H9 (cell line): ENCODE data around the gene ROBO1. TPM values are rescaled to one million over a fixed set of nuclear protein-coding genes. Genes with fewer than 3 reads are reported as not detected.

Experiments
- DNase-seq: peaks from one replicate; pipeline ENCODE4 v3.0.0-alpha.2; 2017
- H2AFZ ChIP-seq: one replicate; pipeline ENCODE4 v1.6.1; 2013; ENCODE audit warnings: mild to moderate bottlenecking, low read length, control low read depth, moderate library complexity
- H2AK5ac ChIP-seq: 2 replicates; pipeline ENCODE4 v1.6.1; 2013; ENCODE audit warnings: low read length, control low read depth, mixed read lengths; ENCODE audit not compliant: insufficient read length
- H2BK120ac ChIP-seq: one replicate; pipeline ENCODE4 v1.6.1; 2013; ENCODE audit warnings: low read depth, mild to moderate bottlenecking, low read length, control low read depth, inconsistent platforms; ENCODE audit not compliant: poor library complexity, severe bottlenecking
- H2BK12ac ChIP-seq: 2 replicates; pipeline ENCODE4 v1.6.1; 2013; ENCODE audit warnings: low read length, control low read depth, mixed read lengths, low read depth; ENCODE audit not compliant: insufficient read length
- H2BK15ac ChIP-seq: 2 replicates; pipeline ENCODE4 v1.6.1; 2013; ENCODE audit warnings: low read depth, low read length, control low read depth
- H2BK20ac ChIP-seq: one replicate; pipeline ENCODE4 v1.6.1; 2013; ENCODE audit warnings: low read depth, mild to moderate bottlenecking, low read length, control low read depth, inconsistent platforms; ENCODE audit not compliant: poor library complexity, severe bottlenecking
- H2BK5ac ChIP-seq: 2 replicates; pipeline ENCODE4 v1.6.1; 2013; ENCODE audit warnings: low read length, control low read depth, mixed read lengths; ENCODE audit not compliant: insufficient read length
- H3K14ac ChIP-seq: 2 replicates; pipeline ENCODE4 v1.6.1; 2013; ENCODE audit warnings: low read length, control low read depth; ENCODE audit not compliant: insufficient read depth
- H3K18ac ChIP-seq: 2 replicates; pipeline ENCODE4 v1.6.1; 2013; ENCODE audit warnings: low read depth, mild to moderate bottlenecking, mixed read lengths, low read length, control low read depth; ENCODE audit not compliant: insufficient read length
- H3K23ac ChIP-seq: 2 replicates; pipeline ENCODE4 v1.6.1; 2013; ENCODE audit warnings: low read length, control low read depth, mixed read lengths, low read depth; ENCODE audit not compliant: insufficient read length
- H3K23me2 ChIP-seq: 2 replicates; pipeline ENCODE4 v1.6.1; 2013; ENCODE audit warnings: low read depth, mild to moderate bottlenecking, mixed read lengths, low read length, control low read depth; ENCODE audit not compliant: insufficient read length, poor library complexity, severe bottlenecking
- H3K27ac ChIP-seq: 2 replicates; pipeline ENCODE4 v1.5.1; 2013; ENCODE audit warnings: low read length, control low read depth, mixed read lengths, low read depth; ENCODE audit not compliant: insufficient read length
- H3K27me3 ChIP-seq: 2 replicates; pipeline ENCODE4 v1.6.1; 2013; ENCODE audit warnings: low read length, control low read depth, inconsistent platforms; ENCODE audit not compliant: insufficient read depth
- H3K4ac ChIP-seq: 2 replicates; pipeline ENCODE4 v1.6.1; 2013; ENCODE audit warnings: low read depth, mild to moderate bottlenecking, control low read depth, inconsistent platforms, low read length, moderate library complexity
- H3K4me1 ChIP-seq: 2 replicates; pipeline ENCODE4 v1.6.1; 2013; ENCODE audit warnings: low read length, control low read depth, inconsistent platforms; ENCODE audit not compliant: insufficient read depth
- H3K4me2 ChIP-seq: 2 replicates; pipeline ENCODE4 v1.6.1; 2013; ENCODE audit warnings: low read length, control low read depth, mixed read lengths; ENCODE audit not compliant: insufficient read length, insufficient read depth
- H3K56ac ChIP-seq: 2 replicates; pipeline ENCODE4 v1.6.1; 2013; ENCODE audit warnings: low read depth, mild to moderate bottlenecking, mixed read lengths, low read length, control low read depth; ENCODE audit not compliant: insufficient read length
- H3K79me1 ChIP-seq: 2 replicates; pipeline ENCODE4 v1.6.1; 2013; ENCODE audit warnings: low read depth, mild to moderate bottlenecking, moderate library complexity, low read length, control low read depth, inconsistent platforms; ENCODE audit not compliant: insufficient read depth, poor library complexity, severe bottlenecking
- H3K79me2 ChIP-seq: 2 replicates; pipeline ENCODE4 v1.6.1; 2013; ENCODE audit warnings: low read length, control low read depth, inconsistent platforms; ENCODE audit not compliant: insufficient read depth
- H3K9ac ChIP-seq: 2 replicates; pipeline ENCODE4 v1.6.1; 2013; ENCODE audit warnings: low read length, control low read depth, mixed read lengths; ENCODE audit not compliant: insufficient read length; ENCODE audit errors: extremely low read depth
- H3K9me3 ChIP-seq: one replicate; pipeline ENCODE4 v1.6.1; 2013; ENCODE audit warnings: low read depth, low read length, inconsistent platforms; ENCODE audit not compliant: control insufficient read depth
- H3T11ph ChIP-seq: one replicate; pipeline ENCODE4 v1.6.1; 2013; ENCODE audit warnings: mild to moderate bottlenecking, low read length, control low read depth, inconsistent platforms
- H4K20me1 ChIP-seq: one replicate; pipeline ENCODE4 v1.6.1; 2013; ENCODE audit not compliant: control insufficient read depth, insufficient read length, insufficient read depth
- H4K5ac ChIP-seq: 2 replicates; pipeline ENCODE4 v1.6.1; 2013; ENCODE audit warnings: low read depth, mild to moderate bottlenecking, mixed read lengths, low read length, control low read depth; ENCODE audit not compliant: insufficient read length
- H4K8ac ChIP-seq: replicated peaks from 2 replicates; pipeline ENCODE4 v1.6.1; 2013; ENCODE audit warnings: low read length, control low read depth, mixed read lengths, low read depth; ENCODE audit not compliant: insufficient read length
- H4K91ac ChIP-seq: 2 replicates; pipeline ENCODE4 v1.6.1; 2013; ENCODE audit warnings: low read depth, mild to moderate bottlenecking, moderate library complexity, mixed read lengths, low read length, control low read depth; ENCODE audit not compliant: insufficient read length
- H3K27ac Mint-ChIP-seq, 3 experiments: 2 replicates in 2 of 3; 3 replicates in 1 of 3; pipeline ENCODE4 v1.8.0; 2020 to 2021; ENCODE audit warnings: mixed read lengths in 3 of 3, mild to moderate bottlenecking in 1 of 3, moderate library complexity in 1 of 3
- H3K27me3 Mint-ChIP-seq: 2 replicates; pipeline ENCODE4 v1.8.0; 2021; ENCODE audit warnings: low read depth, mild to moderate bottlenecking, moderate library complexity, mixed read lengths
- H3K36me3 Mint-ChIP-seq, 3 experiments: 2 replicates in 2 of 3; 3 replicates in 1 of 3; pipeline ENCODE4 v1.8.0; 2020 to 2021; ENCODE audit warnings: low read depth in 3 of 3, mixed read lengths in 3 of 3; ENCODE audit not compliant: insufficient read depth in 1 of 3
- H3K4me1 Mint-ChIP-seq, 2 experiments: 2 replicates each; pipeline ENCODE4 v1.8.0; 2020; ENCODE audit warnings: mixed read lengths in 2 of 2
- H3K4me3 Mint-ChIP-seq, 2 experiments: 2 replicates in 1 of 2; 3 replicates in 1 of 2; pipeline ENCODE4 v1.8.0; 2020 to 2021; ENCODE audit warnings: mild to moderate bottlenecking in 2 of 2, mixed read lengths in 2 of 2, moderate library complexity in 1 of 2
- H3K9me3 Mint-ChIP-seq, 2 experiments: 2 replicates in 1 of 2; 3 replicates in 1 of 2; pipeline ENCODE4 v1.8.0; 2020; ENCODE audit warnings: mild to moderate bottlenecking in 2 of 2, mixed read lengths in 2 of 2, moderate library complexity in 1 of 2
- WGBS: extraction: QIAGEN DNeasy Blood & Tissue Kit; methylation state at CpG from one replicate; pipeline ENCODE4 v1.1.7; 2013; ENCODE audit warnings: missing lambda C conversion rate, low lambda C conversion rate, mixed read lengths; ENCODE audit not compliant: insufficient read length; ENCODE audit errors: extremely low coverage; 5-methylcytosine and 5-hydroxymethylcytosine counted together
- total RNA-seq: library from RNA; stranded (reverse); gene quantifications from 2 replicates; pipeline ENCODE4 v1.2.1, GENCODE V29; 2021
- TF ChIP-seq, protein P1 (sequence below): fragments of 200-600 bp; sonication (generic); conservative IDR thresholded peaks from 3 replicates; pipeline ENCODE4 v1.8.0; 2021; ENCODE audit warnings: antibody characterized with exemption, mild to moderate bottlenecking

The ROBO1 gene
- total RNA-seq, 1 experiment from 2014 or later: 62.7 TPM

DNA sequence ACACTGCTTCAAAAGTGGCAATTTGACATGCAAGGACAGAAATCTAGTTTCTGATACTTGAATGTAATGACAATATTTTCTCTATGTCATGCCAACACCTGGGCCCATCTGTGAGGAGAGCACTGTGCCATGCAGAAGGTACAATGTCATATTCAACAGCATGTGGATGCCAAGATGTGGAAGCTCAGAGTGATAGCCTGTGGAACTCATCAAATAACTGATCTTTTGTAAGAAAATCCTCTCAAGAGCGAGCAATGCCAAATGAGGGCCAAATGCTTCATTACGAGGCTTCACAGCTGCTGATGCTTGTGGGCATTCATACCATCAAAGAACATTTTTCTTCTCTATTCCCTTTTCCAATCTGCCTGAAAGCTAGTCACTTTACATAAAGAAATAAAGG, 95.1 kb downstream of the ROBO1 start:
- no peak for DNase-seq
- H3K27ac Mint-ChIP-seq: no peak overlapping the region
- Histone ChIP-seq H2BK5ac (no peak overlapping the region), H3K23me2 (no peaks in the 10 kb centered on the region), H2BK20ac (no peak overlapping the region), H3K9me3 (no peaks in the 10 kb centered on the region), H2BK120ac (no peak overlapping the region), H3K23ac (no peak overlapping the region), H3K79me2 (no peaks in the 10 kb centered on the region), H3K14ac (no peak overlapping the region), H3K4me1 (no peaks in the 10 kb centered on the region), H2AFZ (no peak overlapping the region), H3K9ac (no peak overlapping the region), H3K56ac (no peak overlapping the region), H3K27me3 (no peaks in the 10 kb centered on the region), H3K79me1 (no peaks in the 10 kb centered on the region), H3K18ac (no peak overlapping the region), H4K91ac (no peak overlapping the region), H3K27ac (no peak overlapping the region), H2BK12ac (no peak overlapping the region), H2BK15ac (no peak overlapping the region), H4K5ac (no peak overlapping the region), H3T11ph (no peak overlapping the region), H3K4me2 (no peak overlapping the region), H2AK5ac (no peak overlapping the region), H4K8ac (no peak overlapping the region), H3K4ac (no peak overlapping the region), H4K20me1 (no peaks in the 10 kb centered on the region)
- TF ChIP-seq, protein P1, sequence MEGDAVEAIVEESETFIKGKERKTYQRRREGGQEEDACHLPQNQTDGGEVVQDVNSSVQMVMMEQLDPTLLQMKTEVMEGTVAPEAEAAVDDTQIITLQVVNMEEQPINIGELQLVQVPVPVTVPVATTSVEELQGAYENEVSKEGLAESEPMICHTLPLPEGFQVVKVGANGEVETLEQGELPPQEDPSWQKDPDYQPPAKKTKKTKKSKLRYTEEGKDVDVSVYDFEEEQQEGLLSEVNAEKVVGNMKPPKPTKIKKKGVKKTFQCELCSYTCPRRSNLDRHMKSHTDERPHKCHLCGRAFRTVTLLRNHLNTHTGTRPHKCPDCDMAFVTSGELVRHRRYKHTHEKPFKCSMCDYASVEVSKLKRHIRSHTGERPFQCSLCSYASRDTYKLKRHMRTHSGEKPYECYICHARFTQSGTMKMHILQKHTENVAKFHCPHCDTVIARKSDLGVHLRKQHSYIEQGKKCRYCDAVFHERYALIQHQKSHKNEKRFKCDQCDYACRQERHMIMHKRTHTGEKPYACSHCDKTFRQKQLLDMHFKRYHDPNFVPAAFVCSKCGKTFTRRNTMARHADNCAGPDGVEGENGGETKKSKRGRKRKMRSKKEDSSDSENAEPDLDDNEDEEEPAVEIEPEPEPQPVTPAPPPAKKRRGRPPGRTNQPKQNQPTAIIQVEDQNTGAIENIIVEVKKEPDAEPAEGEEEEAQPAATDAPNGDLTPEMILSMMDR: no peak
- H3K4me3 Mint-ChIP-seq: no peak overlapping the region
- H3K27me3 Mint-ChIP-seq: no peaks in the 10 kb centered on the region
- WGBS: no CpG with 5 or more reads among the region's 2 CpGs
- no peaks in the 10 kb centered on the region for H3K36me3 Mint-ChIP-seq
- peaks cover 5 to 10% of the 10 kb centered on the region in 2 experiments for H3K4me1 Mint-ChIP-seq
- no peaks in the 10 kb centered on the region for H3K9me3 Mint-ChIP-seq
